ENCODE measurements around the gene IMMP2L.

The IMMP2L gene

DNA sequence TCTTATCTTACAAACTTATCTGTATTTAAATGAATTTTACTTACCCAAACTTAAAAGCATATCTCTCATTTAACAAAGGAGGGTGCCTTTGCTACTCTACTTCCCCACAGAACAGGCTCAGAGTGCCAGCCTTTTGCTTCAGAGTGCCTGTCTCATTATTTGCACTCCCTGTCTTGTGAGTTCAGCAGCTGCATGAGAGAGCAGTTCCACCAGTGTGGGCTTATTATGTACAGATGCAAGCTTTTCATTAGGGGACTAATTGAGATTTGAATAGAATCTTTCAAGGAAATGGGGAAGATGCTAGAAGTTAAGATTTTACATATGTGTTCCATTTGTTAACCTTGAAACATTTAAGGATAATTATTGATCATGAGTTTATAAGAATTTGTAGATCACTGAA, 781.6 kb downstream of the IMMP2L start:
- Histone ChIP-seq H3K4me3 (ENCODE audit: low read length in 2 of 2) (no peak overlapping the region), H3K27me3 (ENCODE audit: control insufficient read depth in 1 of 2, insufficient read depth in 2 of 2, low read length in 2 of 2) (no peaks in the 10 kb centered on the region), H3K9me3 (ENCODE audit: control insufficient read depth in 2 of 2, low read length in 2 of 2) (no peaks in the 10 kb centered on the region), H3K36me3 (ENCODE audit: control insufficient read depth in 2 of 2, insufficient read depth in 2 of 2, low read length in 2 of 2) (no peaks in the 10 kb centered on the region), H3K27ac (ENCODE audit: low read length) (no peak overlapping the region), H3K4me1 (ENCODE audit: control insufficient read depth, insufficient read depth, low read length) (no peaks in the 10 kb centered on the region), H3K9ac (ENCODE audit: low read length in 2 of 2) (no peak overlapping the region)

DNA sequence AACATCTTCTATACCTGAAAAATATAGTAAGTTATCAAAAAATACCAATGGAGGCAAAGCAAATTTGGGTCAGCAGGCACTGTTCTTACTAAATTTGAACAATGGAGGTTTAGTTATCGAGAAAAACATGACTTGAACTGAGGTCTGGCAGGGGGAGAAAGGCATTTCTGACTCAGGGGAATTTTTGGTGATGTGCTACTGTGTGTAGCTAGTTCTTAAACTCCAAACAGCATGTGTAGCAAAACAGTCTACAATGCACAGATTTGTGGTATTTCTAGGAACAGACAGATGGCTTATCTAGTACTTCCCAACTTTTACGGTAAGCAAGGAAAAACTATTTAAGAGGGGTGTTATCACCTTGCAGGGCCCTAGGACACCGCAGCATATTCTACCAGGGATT, 783.0 kb downstream of the IMMP2L start:
- Histone ChIP-seq H3K27me3 (ENCODE audit: control insufficient read depth in 1 of 2, insufficient read depth in 2 of 2, low read length in 2 of 2) (no peaks in the 10 kb centered on the region), H3K4me3 (ENCODE audit: low read length in 2 of 2) (no peak overlapping the region), H3K4me1 (ENCODE audit: control insufficient read depth, insufficient read depth, low read length) (no peaks in the 10 kb centered on the region), H3K9ac (ENCODE audit: low read length in 2 of 2) (no peak overlapping the region), H3K27ac (ENCODE audit: low read length) (no peak overlapping the region), H3K36me3 (ENCODE audit: control insufficient read depth in 2 of 2, insufficient read depth in 2 of 2, low read length in 2 of 2) (no peaks in the 10 kb centered on the region), H3K9me3 (ENCODE audit: control insufficient read depth in 2 of 2, low read length in 2 of 2) (no peaks in the 10 kb centered on the region)

DNA sequence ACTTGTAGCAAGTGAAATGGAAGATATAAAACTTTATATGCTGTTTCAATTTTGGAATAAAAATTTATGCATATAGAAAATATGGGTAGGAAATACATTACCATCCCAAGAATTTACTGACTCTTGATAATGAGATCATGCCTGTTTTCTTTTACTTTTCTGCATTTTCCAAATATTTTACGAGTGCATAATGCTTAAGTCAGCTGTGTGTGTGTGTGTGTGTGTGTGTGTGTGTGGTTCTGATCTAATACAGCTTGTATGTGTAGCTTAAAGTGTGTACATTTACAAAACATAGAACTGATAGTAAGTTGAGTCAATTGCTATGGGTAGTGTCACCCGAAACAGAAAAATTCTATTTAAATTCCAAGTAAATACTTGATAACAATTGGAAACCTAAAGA, 787.2 kb downstream of the IMMP2L start:
- Histone ChIP-seq H3K36me3 (ENCODE audit: control insufficient read depth in 2 of 2, insufficient read depth in 2 of 2, low read length in 2 of 2) (no peaks in the 10 kb centered on the region), H3K9ac (ENCODE audit: low read length in 2 of 2) (no peak overlapping the region), H3K4me1 (ENCODE audit: control insufficient read depth, insufficient read depth, low read length) (no peaks in the 10 kb centered on the region), H3K27me3 (ENCODE audit: control insufficient read depth in 1 of 2, insufficient read depth in 2 of 2, low read length in 2 of 2) (no peaks in the 10 kb centered on the region), H3K9me3 (ENCODE audit: control insufficient read depth in 2 of 2, low read length in 2 of 2) (no peaks in the 10 kb centered on the region), H3K27ac (ENCODE audit: low read length) (no peak overlapping the region), H3K4me3 (ENCODE audit: low read length in 2 of 2) (no peak overlapping the region)

DNA sequence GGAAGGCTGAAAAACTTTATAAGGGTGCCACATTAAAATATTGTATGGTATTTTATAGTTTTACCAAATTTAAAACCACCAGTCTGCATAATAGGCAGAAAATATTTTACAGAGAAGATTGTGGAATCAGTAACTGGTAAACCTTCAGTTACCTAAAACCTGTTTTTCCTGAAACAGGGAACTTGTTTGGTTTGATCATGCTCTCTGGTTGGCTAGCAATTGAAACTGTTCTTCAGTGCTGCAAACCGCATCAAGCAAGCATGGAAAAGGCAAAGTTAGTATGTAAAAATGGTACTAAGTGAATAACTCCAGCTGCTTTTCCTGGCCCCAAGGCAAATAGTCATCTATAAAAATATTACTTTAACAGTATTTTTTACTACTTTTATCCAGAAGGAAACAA, 788.2 kb downstream of the IMMP2L start:
- H3K4me3 ChIP-seq (ENCODE audit: low read length in 2 of 2) = no peak overlapping the region
- H3K27me3 ChIP-seq (ENCODE audit: control insufficient read depth in 1 of 2, insufficient read depth in 2 of 2, low read length in 2 of 2) = no peaks in the 10 kb centered on the region
- no peak overlapping the region for H3K9ac ChIP-seq (ENCODE audit: low read length in 2 of 2)
- no peaks in the 10 kb centered on the region for H3K9me3 ChIP-seq (ENCODE audit: control insufficient read depth in 2 of 2, low read length in 2 of 2)
- no peaks in the 10 kb centered on the region for H3K4me1 ChIP-seq (ENCODE audit: control insufficient read depth, insufficient read depth, low read length)
- H3K27ac ChIP-seq (ENCODE audit: low read length) = no peak overlapping the region
- H3K36me3 ChIP-seq (ENCODE audit: control insufficient read depth in 2 of 2, insufficient read depth in 2 of 2, low read length in 2 of 2) = no peaks in the 10 kb centered on the region

- no peaks in the 10 kb centered on the region for H3K4me1 ChIP-seq (ENCODE audit: control insufficient read depth, insufficient read depth, low read length)
- no peaks in the 10 kb centered on the region for H3K36me3 ChIP-seq (ENCODE audit: control insufficient read depth in 2 of 2, insufficient read depth in 2 of 2, low read length in 2 of 2)
- no peaks in the 10 kb centered on the region for H3K9me3 ChIP-seq (ENCODE audit: control insufficient read depth in 2 of 2, low read length in 2 of 2)
- no peak overlapping the region for H3K27ac ChIP-seq (ENCODE audit: low read length)
- H3K4me3 ChIP-seq (ENCODE audit: low read length in 2 of 2) = no peak overlapping the region
- H3K9ac ChIP-seq (ENCODE audit: low read length in 2 of 2) = no peak overlapping the region
- H3K27me3 ChIP-seq (ENCODE audit: control insufficient read depth in 1 of 2, insufficient read depth in 2 of 2, low read length in 2 of 2) = no peaks in the 10 kb centered on the region
Observed at GRCh38 chr7:110772615-110773014, 789.7 kb downstream of the IMMP2L start.

- H3K27me3 ChIP-seq (ENCODE audit: control insufficient read depth in 1 of 2, insufficient read depth in 2 of 2, low read length in 2 of 2) = no peaks in the 10 kb centered on the region
- no peaks in the 10 kb centered on the region for H3K4me1 ChIP-seq (ENCODE audit: control insufficient read depth, insufficient read depth, low read length)
- H3K9me3 ChIP-seq (ENCODE audit: control insufficient read depth in 2 of 2, low read length in 2 of 2) = no peaks in the 10 kb centered on the region
- no peak overlapping the region for H3K9ac ChIP-seq (ENCODE audit: low read length in 2 of 2)
- no peaks in the 10 kb centered on the region for H3K36me3 ChIP-seq (ENCODE audit: control insufficient read depth in 2 of 2, insufficient read depth in 2 of 2, low read length in 2 of 2)
- H3K4me3 ChIP-seq (ENCODE audit: low read length in 2 of 2) = no peak overlapping the region
- H3K27ac ChIP-seq (ENCODE audit: low read length) = no peak overlapping the region
Observed at GRCh38 chr7:110771717-110772116, 790.6 kb downstream of the IMMP2L start.

- Histone ChIP-seq H3K27ac (ENCODE audit: low read length) (no peak overlapping the region), H3K9ac (ENCODE audit: low read length in 2 of 2) (no peak overlapping the region), H3K36me3 (ENCODE audit: control insufficient read depth in 2 of 2, insufficient read depth in 2 of 2, low read length in 2 of 2) (no peaks in the 10 kb centered on the region), H3K4me3 (ENCODE audit: low read length in 2 of 2) (no peak overlapping the region), H3K9me3 (ENCODE audit: control insufficient read depth in 2 of 2, low read length in 2 of 2) (no peaks in the 10 kb centered on the region), H3K4me1 (ENCODE audit: control insufficient read depth, insufficient read depth, low read length) (no peaks in the 10 kb centered on the region), H3K27me3 (ENCODE audit: control insufficient read depth in 1 of 2, insufficient read depth in 2 of 2, low read length in 2 of 2) (no peaks in the 10 kb centered on the region)
Observed at GRCh38 chr7:110767550-110768110, 794.7 kb downstream of the IMMP2L start.

- H3K4me3 ChIP-seq (ENCODE audit: low read length in 2 of 2) = no peak overlapping the region
- H3K9ac ChIP-seq (ENCODE audit: low read length in 2 of 2) = no peak overlapping the region
- H3K4me1 ChIP-seq (ENCODE audit: control insufficient read depth, insufficient read depth, low read length) = no peaks in the 10 kb centered on the region
- no peaks in the 10 kb centered on the region for H3K27me3 ChIP-seq (ENCODE audit: control insufficient read depth in 1 of 2, insufficient read depth in 2 of 2, low read length in 2 of 2)
- no peaks in the 10 kb centered on the region for H3K9me3 ChIP-seq (ENCODE audit: control insufficient read depth in 2 of 2, low read length in 2 of 2)
- H3K27ac ChIP-seq (ENCODE audit: low read length) = no peak overlapping the region
- H3K36me3 ChIP-seq (ENCODE audit: control insufficient read depth in 2 of 2, insufficient read depth in 2 of 2, low read length in 2 of 2) = no peaks in the 10 kb centered on the region
Observed at GRCh38 chr7:110766864-110767263, 795.4 kb downstream of the IMMP2L start.

DNA sequence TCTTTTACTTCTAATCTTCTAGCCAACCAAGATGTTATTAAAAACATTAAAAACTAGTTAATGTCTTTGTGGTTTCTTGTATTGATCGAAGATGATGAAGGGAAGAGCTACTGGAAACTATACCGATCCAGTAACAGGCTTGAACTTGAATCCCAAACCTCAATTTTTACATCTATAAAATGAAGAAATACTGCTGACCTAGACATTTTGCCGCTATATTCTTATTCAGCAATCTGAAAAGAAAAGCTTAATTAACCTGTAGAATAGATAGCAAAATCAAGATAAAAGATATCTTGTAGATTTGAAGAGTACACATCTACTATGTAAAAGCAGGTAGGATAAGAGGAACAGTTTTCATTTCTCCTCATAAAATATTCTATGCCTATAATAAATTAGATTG, 797.4 kb downstream of the IMMP2L start:
- Histone ChIP-seq H3K4me3 (ENCODE audit: low read length in 2 of 2) (no peak overlapping the region), H3K9me3 (ENCODE audit: control insufficient read depth in 2 of 2, low read length in 2 of 2) (no peaks in the 10 kb centered on the region), H3K9ac (ENCODE audit: low read length in 2 of 2) (no peak overlapping the region), H3K36me3 (ENCODE audit: control insufficient read depth in 2 of 2, insufficient read depth in 2 of 2, low read length in 2 of 2) (no peaks in the 10 kb centered on the region), H3K27me3 (ENCODE audit: control insufficient read depth in 1 of 2, insufficient read depth in 2 of 2, low read length in 2 of 2) (no peaks in the 10 kb centered on the region), H3K27ac (ENCODE audit: low read length) (no peak overlapping the region), H3K4me1 (ENCODE audit: control insufficient read depth, insufficient read depth, low read length) (no peaks in the 10 kb centered on the region)

- Histone ChIP-seq H3K27ac (ENCODE audit: low read length) (no peak overlapping the region), H3K4me3 (ENCODE audit: low read length in 2 of 2) (no peak overlapping the region)
Observed at GRCh38 chr7:110762546-110763225, 799.6 kb downstream of the IMMP2L start.

GRCh38 chr7:110760341-110760740, 802.0 kb downstream of the IMMP2L start:
- no peaks in the 10 kb centered on the region for H3K27me3 ChIP-seq (ENCODE audit: control insufficient read depth in 1 of 2, insufficient read depth in 2 of 2, low read length in 2 of 2)
- no peak overlapping the region for H3K9ac ChIP-seq (ENCODE audit: low read length in 2 of 2)
- no peaks in the 10 kb centered on the region for H3K4me1 ChIP-seq (ENCODE audit: control insufficient read depth, insufficient read depth, low read length)
- no peak overlapping the region for H3K4me3 ChIP-seq (ENCODE audit: low read length in 2 of 2)
- H3K36me3 ChIP-seq (ENCODE audit: control insufficient read depth in 2 of 2, insufficient read depth in 2 of 2, low read length in 2 of 2) = no peaks in the 10 kb centered on the region
- no peak overlapping the region for H3K27ac ChIP-seq (ENCODE audit: low read length)
- no peaks in the 10 kb centered on the region for H3K9me3 ChIP-seq (ENCODE audit: control insufficient read depth in 2 of 2, low read length in 2 of 2)

More at GRCh38 chr7:110762546-110763225, 799.6 kb downstream of the IMMP2L start:
- Histone ChIP-seq H3K27me3 (ENCODE audit: control insufficient read depth in 1 of 2, insufficient read depth in 2 of 2, low read length in 2 of 2) (no peaks in the 10 kb centered on the region), H3K9me3 (ENCODE audit: control insufficient read depth in 2 of 2, low read length in 2 of 2) (no peaks in the 10 kb centered on the region), H3K36me3 (ENCODE audit: control insufficient read depth in 2 of 2, insufficient read depth in 2 of 2, low read length in 2 of 2) (no peaks in the 10 kb centered on the region), H3K4me1 (ENCODE audit: control insufficient read depth, insufficient read depth, low read length) (no peaks in the 10 kb centered on the region), H3K9ac (ENCODE audit: low read length in 2 of 2) (no peak overlapping the region)
